Esophagus (tissue), 2 donors: ENCODE data around the gene EIF3B. TPM values are rescaled to one million over a fixed set of nuclear protein-coding genes. Genes with fewer than 3 reads are reported as not detected.
"Not testable (repeated sequence)": the region's sequence is repeated elsewhere in the genome, so short reads cannot be mapped to it uniquely, and the experiment has no call there.

Source experiments
- H3K27ac ChIP-seq, 2 donors: one replicate each; pipeline ENCODE4 v1.5.1; 2013; ENCODE audit warnings: low read depth in 2 of 2, mild to moderate bottlenecking in 2 of 2, inconsistent platforms in 1 of 2, low read length in 1 of 2, moderate library complexity in 1 of 2
- H3K27me3 ChIP-seq, 2 donors: one replicate each; pipeline ENCODE4 v1.6.1; 2013; ENCODE audit warnings: low read length in 2 of 2, control low read depth in 1 of 2, mild to moderate bottlenecking in 1 of 2; ENCODE audit not compliant: insufficient read depth in 2 of 2, control insufficient read depth in 1 of 2
- H3K36me3 ChIP-seq, 2 donors: one replicate each; pipeline ENCODE4 v1.6.1; 2013; ENCODE audit warnings: low read length in 1 of 2; ENCODE audit not compliant: control insufficient read depth in 2 of 2, insufficient read depth in 2 of 2
- H3K4me1 ChIP-seq, 2 donors: one replicate each; pipeline ENCODE4 v1.6.1; 2013; ENCODE audit warnings: low read length in 1 of 2; ENCODE audit not compliant: control insufficient read depth in 2 of 2, insufficient read depth in 2 of 2
- H3K4me3 ChIP-seq, 2 donors: one replicate each; pipeline ENCODE4 v1.5.1; 2013; ENCODE audit warnings: low read length in 2 of 2, mild to moderate bottlenecking in 2 of 2, low read depth in 1 of 2, moderate library complexity in 1 of 2
- H3K9me3 ChIP-seq, 2 donors: one replicate each; pipeline ENCODE4 v1.6.1; 2013; ENCODE audit warnings: mild to moderate bottlenecking in 2 of 2, low read depth in 1 of 2, low read length in 1 of 2, moderate library complexity in 1 of 2; ENCODE audit not compliant: control insufficient read depth in 2 of 2, insufficient read depth in 1 of 2
- WGBS, 2 donors: extraction: QIAGEN DNeasy Blood & Tissue Kit; methylation state at CpG; one replicate each; pipeline ENCODE4 v1.1.7; 2013; 5-methylcytosine and 5-hydroxymethylcytosine counted together
- polyA plus RNA-seq, 2 donors: library from polyadenylated mRNA; stranded (reverse); fragments of 200-250 nt; gene quantifications; one replicate each; pipeline ENCODE4 v1.2.3, GENCODE V29; 2013
- donor health status: healthy with polysubstance abuse.
- donor health status: Bipolar disorder and iron deficiency.

EIF3B gene
- polyA plus RNA-seq, 2 donors = 54.2 to 85.6 TPM

DNA sequence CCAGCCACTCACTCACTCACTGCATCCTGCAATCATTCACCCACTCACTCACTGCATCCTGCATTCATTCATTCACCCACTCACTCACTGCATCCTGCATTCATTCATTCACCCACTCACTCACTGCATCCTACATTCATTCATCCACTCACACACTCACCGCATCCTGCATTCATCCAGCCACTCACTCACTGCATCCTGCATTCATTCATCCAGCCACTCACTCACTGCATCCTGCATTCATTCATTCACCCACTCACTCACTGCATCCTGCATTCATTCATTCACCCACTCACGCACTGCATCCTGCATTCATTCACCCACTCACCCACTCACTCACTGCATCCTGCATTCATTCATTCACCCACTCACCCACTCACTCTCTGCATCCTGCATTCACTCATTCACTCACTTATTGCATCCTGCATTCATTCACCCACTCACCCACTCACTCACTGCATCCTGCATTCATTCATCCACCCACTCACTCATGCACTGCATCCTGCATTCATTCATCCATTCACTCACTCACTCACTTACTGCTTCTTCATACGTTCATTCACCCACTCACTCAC, 39.6 kb upstream of the EIF3B start:
- 70 to 85% methylated on average over 3 of the region's 3 CpGs for WGBS, 2 donors
- H3K9me3 ChIP-seq, H3K27me3 ChIP-seq, H3K4me1 ChIP-seq, H3K4me3 ChIP-seq, H3K36me3 ChIP-seq: not testable (repeated sequence)
- H3K27ac ChIP-seq = peak overlapping the region in 1 of 2 donors; percentile 30

GRCh38 chr7:2315787-2316186, 38.8 kb upstream of the EIF3B start:
- Histone ChIP-seq H3K9me3 (no peaks in the 10 kb centered on the region), H3K27ac (no peak overlapping the region), H3K4me3 (no peak overlapping the region), H3K4me1 (peaks cover 0 to 5% of the 10 kb centered on the region in 2 donors), H3K36me3 (no peaks in the 10 kb centered on the region), H3K27me3 (no peaks in the 10 kb centered on the region)
- whole genome bisulfite sequencing, 2 donors = 85 to 87% methylated on average over 1 of the region's 1 CpG

- H3K9me3 ChIP-seq = no peaks in the 10 kb centered on the region
- no peak overlapping the region for H3K4me3 ChIP-seq
- WGBS, 2 donors = 90 to 97% methylated on average over 1 of the region's 1 CpG
- no peaks in the 10 kb centered on the region for H3K36me3 ChIP-seq
- H3K4me1 ChIP-seq = peaks cover 0 to 5% of the 10 kb centered on the region in 2 donors
- H3K27me3 ChIP-seq = no peaks in the 10 kb centered on the region
- no peak overlapping the region for H3K27ac ChIP-seq
Measured at GRCh38 chr7:2316578-2316977, 38.0 kb upstream of the EIF3B start.

GRCh38 chr7:2317556-2318293, 36.9 kb upstream of the EIF3B start:
- peaks cover 0 to 5% of the 10 kb centered on the region in 2 donors for H3K4me1 ChIP-seq
- 81 to 88% methylated on average over 12 of the region's 12 CpGs for WGBS, 2 donors
- H3K27ac ChIP-seq = no peak overlapping the region
- H3K36me3 ChIP-seq = no peaks in the 10 kb centered on the region
- no peak overlapping the region for H3K4me3 ChIP-seq
- H3K9me3 ChIP-seq = no peaks in the 10 kb centered on the region
- no peaks in the 10 kb centered on the region for H3K27me3 ChIP-seq

GRCh38 chr7:2321020-2321419, 33.6 kb upstream of the EIF3B start:
- Histone ChIP-seq H3K4me3 (no peak overlapping the region), H3K4me1 (no peaks in the 10 kb centered on the region), H3K27ac (no peak overlapping the region), H3K36me3 (no peaks in the 10 kb centered on the region), H3K27me3 (no peaks in the 10 kb centered on the region), H3K9me3 (no peaks in the 10 kb centered on the region)
- 46 to 49% methylated on average over 11 of the region's 11 CpGs for WGBS, 2 donors

GRCh38 chr7:2325162-2325561, 29.5 kb upstream of the EIF3B start:
- H3K9me3 ChIP-seq = no peaks in the 10 kb centered on the region
- H3K27ac ChIP-seq = no peak overlapping the region
- 30 to 39% methylated on average over 4 of the region's 4 CpGs for WGBS, 2 donors
- no peaks in the 10 kb centered on the region for H3K4me1 ChIP-seq
- no peaks in the 10 kb centered on the region for H3K27me3 ChIP-seq
- no peak overlapping the region for H3K4me3 ChIP-seq
- H3K36me3 ChIP-seq = no peaks in the 10 kb centered on the region

GRCh38 chr7:2326951-2327350, 27.7 kb upstream of the EIF3B start:
- 89 to 90% methylated on average over 7 of the region's 7 CpGs for WGBS, 2 donors
- Histone ChIP-seq H3K27ac (no peak overlapping the region), H3K9me3 (no peaks in the 10 kb centered on the region), H3K4me1 (no peaks in the 10 kb centered on the region), H3K4me3 (no peak overlapping the region), H3K27me3 (no peaks in the 10 kb centered on the region), H3K36me3 (no peaks in the 10 kb centered on the region)

DNA sequence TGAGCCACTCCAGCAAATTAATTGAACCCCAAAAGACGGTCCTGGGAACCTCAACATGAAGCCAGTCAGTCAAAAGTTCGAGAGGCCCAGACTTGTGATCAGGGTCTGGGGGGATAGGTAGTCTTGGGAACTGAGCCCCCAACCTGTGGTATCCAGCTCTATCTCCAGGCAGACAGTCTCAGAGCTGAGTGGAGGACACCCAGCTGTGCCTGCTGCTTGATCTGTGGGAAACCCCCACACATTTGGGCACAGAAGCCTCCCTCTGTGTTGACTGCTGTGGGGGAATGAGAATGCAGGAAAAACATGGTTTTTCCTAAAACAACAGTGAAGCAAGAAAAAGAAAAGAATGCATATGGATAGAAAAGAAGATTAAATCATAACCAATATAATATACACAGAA, 24.1 kb upstream of the EIF3B start:
- 91 to 94% methylated on average over 2 of the region's 2 CpGs for WGBS, 2 donors
- no peaks in the 10 kb centered on the region for H3K9me3 ChIP-seq

DNA sequence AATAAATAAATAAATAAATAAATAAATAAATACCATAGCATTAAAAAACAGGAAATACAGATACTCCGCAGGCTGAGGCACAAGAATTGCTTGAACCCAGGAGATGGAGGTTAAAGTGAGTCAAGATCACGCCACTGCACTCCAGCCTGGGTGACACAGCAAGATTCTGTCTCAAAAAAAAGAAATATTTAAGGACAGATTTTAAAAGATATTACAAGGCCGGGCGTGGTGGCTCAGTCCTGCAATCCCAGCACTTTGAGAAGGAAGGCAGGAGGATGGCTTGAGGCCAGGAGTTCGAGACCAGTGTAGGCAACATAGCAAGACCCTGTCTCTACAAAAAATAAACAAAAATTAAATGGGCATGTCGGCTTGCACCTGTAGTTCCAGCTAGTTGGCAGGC, 22.9 kb upstream of the EIF3B start:
- Histone ChIP-seq H3K4me3 (no peak overlapping the region), H3K36me3 (no peaks in the 10 kb centered on the region), H3K4me1 (no peaks in the 10 kb centered on the region), H3K27me3 (no peaks in the 10 kb centered on the region), H3K27ac (no peak overlapping the region), H3K9me3 (no peaks in the 10 kb centered on the region)
- 88 to 90% methylated on average over 6 of the region's 6 CpGs for WGBS, 2 donors

More for the DNA sequence above, 24.1 kb upstream of the EIF3B start:
- no peaks in the 10 kb centered on the region for H3K27me3 ChIP-seq
- H3K4me1 ChIP-seq = no peaks in the 10 kb centered on the region
- no peak overlapping the region for H3K27ac ChIP-seq
- H3K4me3 ChIP-seq = no peak overlapping the region
- no peaks in the 10 kb centered on the region for H3K36me3 ChIP-seq
